ENCODE results near the gene CTPS1.

The CTPS1 gene

GRCh38 chr1:41003640-41004220 is 24.2 kb downstream of the CTPS1 start:
- DNase-seq = peak; percentile 60

DNA sequence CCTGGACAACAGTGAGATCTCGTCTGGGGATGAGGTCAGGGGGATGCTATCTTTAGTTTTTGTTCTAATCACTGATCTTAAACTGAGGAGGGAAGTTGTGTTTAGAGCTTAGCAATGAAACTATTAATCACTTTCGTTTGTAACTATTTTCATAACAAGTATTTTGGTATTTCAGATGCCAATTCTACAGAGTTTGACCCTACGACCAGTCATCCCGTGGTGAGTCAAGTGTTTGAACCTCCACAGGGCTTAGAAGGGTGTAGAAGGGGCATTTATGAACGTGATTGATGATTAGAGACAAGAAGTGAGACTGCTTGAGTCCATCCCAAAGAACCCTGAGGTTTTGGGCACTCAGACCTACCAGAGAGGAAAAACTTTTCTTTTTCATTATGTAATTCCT is 26.4 kb downstream of the CTPS1 start:
- no peak for DNase-seq

DNA sequence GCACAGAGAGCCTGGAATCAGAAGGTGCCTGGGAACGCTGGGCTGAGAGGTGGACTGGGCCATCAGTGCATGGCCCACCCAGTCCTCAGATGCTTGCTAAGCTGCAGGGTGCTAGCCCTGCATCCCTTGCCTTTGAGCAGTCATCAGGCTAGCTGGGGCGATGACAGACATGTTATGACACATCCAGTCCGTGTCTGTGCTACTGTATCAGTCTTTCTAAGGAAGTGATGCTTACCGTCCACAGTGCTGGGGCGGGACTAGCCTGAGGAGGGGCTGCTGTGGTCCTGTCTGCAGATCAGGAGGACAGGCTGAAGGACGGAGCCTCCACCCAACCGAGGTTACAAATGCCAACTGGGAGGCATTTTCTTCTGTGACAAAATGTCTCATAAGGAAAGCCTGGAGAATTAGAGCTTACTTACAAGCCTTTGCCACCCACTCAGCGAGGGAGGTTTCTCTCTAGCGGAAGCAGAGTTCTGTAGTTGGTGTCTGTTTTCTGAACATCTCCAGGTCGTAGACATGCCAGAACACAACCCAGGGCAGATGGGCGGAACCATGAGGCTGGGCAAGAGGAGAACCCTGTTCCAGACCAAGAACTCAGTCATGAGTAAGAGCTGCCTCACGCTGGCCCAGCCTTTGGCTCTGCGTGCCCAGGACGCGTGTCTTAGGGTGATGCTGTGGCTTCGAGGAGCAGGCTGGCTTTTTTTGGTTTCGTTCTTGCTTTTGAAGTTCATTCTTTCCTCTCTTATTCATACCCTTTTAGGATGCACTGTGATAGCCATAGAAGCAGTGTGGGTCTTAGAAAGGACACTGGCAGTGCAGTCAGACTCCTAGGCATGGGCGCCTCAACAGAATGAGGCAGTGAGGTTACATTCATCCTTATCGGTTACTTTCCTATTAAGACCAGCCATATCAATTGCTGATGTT is 27.7 kb downstream of the CTPS1 start:
- no peak for DNase-seq

- no peak for DNase-seq
These were observed 30.0 kb downstream of the CTPS1 start for GRCh38 chr1:41009466-41009865.

DNA sequence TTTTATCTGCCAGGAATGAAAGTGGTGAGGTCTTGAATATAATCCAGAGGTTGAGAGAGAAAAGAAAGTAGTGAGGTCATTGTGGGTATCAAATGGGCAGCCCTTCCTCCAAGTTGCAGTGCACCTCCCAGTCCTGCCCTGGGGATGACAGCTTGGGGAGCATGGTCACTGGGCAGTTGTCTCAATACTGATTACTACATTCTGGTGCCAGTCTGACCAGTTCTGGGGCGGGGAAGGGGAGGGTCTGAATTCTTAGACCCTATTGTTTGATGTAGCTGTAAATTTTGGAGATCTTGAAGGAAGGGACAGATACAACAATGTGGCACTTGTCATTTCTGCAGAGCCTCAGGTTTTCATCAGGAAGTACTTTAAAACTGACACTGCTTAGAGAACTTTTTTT is 30.8 kb downstream of the CTPS1 start:
- DNase-seq = no peak

- DNase-seq = no peak
These were observed 33.5 kb downstream of the CTPS1 start for GRCh38 chr1:41013024-41013423.

- DNase-seq = no peak
These were observed 34.3 kb downstream of the CTPS1 start for GRCh38 chr1:41013796-41014195.

- no peak for DNase-seq
These were observed 35.4 kb downstream of the CTPS1 start for GRCh38 chr1:41014871-41015270.

DNA sequence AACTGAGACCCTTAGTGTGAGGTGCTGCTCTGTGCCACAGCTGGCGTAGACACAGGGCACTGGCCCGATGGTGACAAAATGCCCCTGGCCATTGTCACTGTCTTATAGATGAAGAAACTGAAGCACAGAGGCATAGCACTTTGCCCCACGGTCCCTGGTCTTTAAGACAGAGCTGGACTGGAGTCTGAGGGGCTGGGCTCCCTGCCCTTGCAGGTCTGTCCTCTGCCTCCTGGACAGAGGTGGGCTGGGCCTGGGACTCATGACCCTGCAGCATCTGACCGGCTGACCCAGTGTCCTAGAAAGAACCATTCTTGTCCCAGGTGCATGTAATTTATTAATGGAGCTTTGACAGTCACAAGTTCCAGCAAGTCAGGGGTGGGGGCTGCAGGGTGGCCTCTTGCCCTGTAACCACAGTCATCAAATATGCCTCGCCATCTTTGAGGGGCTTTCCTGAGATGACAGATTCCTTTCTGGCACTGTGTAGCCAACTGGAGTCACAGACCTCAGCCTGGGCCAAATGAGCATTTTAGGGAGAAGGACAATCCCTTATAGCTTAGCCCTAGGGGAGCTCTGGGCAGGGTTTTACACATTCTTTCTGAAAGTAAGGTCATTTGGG is 35.9 kb downstream of the CTPS1 start:
- no peak for DNase-seq

DNA sequence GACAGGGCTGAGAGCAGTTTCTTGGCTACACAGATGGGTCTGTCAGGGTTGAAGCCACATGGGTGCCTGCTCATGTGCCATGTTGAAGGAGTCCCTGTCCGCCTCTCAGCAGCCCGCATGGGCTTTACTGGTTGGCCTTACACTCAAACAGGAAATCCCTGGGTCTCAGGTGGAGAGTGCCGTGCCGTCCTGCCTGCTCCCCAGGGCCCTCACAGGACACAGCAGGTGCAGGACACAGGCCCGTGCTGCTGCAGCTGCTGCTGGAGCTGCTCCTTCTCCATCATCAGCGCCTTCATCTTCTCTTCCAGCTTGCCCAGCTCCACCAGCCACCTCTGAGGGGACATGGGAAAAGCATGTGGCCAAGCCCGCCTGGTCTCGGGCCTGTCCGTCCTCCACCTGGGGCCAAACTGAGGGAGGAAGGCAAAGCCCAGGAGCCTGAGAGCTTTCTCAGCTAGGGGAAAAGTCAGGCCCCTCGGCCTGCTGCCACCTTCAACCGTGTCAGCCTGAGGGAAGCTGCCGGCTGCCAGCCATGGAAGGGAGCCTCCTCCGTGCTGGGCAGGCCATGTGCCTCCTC is 36.5 kb downstream of the CTPS1 start:
- no peak for DNase-seq

GRCh38 chr1:41017141-41018017 is 37.9 kb downstream of the CTPS1 start:
- no peak for DNase-seq

DNA sequence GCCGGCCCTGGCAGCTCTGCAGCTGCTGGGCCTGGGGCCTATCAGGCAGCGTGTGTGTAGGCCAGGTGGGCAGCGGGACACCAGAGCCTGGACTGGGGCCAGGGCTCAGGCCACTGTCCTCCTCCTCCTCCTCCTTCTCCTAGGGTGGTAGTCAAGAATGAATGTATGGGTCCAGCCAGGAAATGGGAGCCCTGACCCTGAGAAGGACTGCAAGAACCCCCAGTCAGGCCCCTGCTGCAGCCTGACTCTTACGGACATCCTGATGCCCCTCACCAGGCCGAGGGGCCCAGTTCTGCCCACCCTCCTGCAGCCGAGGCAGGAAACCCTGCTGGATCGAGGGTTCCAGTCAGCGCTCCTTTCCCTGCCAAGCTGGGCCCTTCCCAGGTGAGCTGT is 38.5 kb downstream of the CTPS1 start:
- no peak for DNase-seq

DNA sequence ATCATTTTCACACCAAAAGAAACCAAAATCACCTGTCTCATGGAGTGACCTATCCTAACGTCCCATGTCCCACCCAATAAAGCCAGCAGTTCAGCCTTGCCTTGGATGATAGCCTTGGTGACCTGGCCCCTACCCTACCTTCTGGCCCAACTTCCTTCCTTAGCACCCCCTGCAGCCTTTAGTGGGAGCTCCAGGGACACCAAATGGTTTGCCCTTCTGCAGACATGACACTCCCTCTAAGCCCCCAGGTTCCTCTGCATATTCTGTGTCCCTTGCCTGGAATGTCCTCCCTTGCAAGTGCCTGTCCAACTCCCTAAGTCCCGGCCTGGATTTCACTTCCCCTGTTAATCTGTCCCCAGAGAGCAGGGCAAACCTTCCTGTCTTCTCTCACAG is 39.9 kb downstream of the CTPS1 start:
- DNase-seq = no peak

- DNase-seq = no peak
These were observed 40.6 kb downstream of the CTPS1 start for GRCh38 chr1:41020109-41020576.

GRCh38 chr1:41020654-41021053 is 41.2 kb downstream of the CTPS1 start:
- DNase-seq = peak; percentile 25

DNA sequence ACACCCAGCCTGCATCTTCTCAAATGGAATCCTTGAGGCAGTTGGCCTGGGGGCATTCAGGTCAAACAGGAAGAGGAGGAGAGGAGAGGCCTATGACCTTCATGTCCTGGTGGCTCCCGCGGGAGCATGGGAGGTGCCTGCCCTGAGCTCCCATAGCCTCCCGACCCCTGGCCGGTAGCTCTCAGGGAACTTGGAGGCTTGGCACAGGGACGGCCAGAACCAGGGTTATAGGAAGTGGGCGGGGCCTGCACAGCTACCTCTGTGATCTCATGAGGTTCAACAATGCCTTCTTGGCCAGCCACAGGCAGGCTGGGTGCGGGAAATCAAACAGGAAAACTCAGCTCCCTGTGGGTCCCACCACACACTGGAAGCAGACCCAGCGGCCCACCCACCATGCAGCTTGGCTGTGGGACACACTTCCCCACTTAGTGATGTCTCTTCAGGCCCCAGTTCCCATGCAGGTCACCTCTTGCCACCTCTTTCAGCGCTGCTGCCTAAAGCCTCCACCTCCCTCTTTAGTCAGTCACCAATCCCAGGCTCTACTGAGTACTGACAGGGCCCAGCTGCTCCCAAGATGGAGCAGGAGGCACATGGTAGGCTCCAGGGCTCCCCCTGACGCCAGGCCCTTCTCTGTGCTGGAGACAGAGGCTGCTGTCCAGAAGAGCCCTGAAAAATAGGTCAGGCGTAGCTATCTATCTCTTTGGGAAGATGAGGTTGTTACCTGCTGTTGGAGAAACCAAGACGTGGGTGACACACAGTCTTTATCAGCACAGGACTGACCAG is 42.2 kb downstream of the CTPS1 start, which contains the start of gene SLFNL1:
TSS of gene SLFNL1 (minus strand) at position 200 of the 783 bp plus-strand sequence. CDS start 1,065 bp downstream, outside the sequence.
- DNase-seq = peak; percentile 50

DNA sequence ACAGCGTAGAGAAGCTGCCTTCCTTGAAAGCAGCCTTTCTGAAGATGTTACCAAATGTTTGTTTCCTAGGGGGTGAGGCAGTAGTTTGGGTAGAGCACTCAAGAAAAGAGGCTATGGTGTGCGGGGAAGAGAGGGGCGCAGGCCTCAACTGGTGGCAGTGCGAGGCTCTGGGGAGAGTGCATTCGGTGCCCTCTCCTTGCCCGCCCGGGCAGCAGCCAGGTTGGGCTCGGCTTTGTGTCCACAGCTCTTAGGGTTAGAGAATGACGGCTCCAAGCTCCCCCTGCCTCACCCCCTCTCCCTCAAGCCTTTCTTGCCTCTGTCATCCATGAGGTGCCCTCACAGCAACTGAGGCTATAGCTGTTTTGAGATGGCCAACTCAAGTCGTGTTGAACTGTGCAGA is 42.9 kb downstream of the CTPS1 start:
- no peak for DNase-seq

DNA sequence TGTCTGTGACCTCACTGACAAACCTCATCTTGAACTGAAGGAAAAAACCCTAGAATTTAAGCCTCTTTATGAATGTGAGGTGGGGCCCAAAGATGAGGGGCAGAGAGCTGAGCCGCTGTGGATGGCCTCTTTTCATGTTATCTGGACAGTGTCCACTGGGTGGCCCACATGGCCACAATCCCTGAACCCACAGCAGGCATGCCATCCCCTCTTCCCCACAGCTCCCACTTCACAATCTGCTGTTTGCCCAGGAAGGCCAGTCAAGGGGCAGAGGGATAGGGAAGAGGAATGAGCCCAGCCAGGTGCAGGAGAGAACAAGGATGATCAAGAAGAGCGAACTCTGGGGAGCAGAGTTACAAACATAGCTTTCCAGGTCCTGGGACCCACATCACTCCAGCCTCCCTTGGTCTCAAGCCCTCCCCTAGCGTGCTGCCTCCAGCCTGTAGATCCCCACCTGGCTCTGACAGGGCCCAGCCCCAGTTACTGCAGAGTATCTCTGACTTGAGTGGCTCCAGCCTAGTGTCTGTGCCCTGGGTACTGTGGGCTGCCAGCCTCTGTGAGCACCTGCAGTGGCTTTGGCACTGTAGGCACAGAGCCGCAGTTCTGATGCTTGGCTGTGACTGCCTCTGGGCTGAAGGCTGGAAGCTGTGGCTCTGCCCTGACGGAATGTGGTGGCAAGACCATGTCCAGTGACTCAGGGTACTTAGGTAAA is 43.9 kb downstream of the CTPS1 start:
- peak; percentile 40 for DNase-seq

GRCh38 chr1:41024953-41025352 is 45.5 kb downstream of the CTPS1 start:
- DNase-seq = peak; percentile 21

GRCh38 chr1:41025979-41026819 is 46.7 kb downstream of the CTPS1 start:
- DNase-seq = no peak
